ENCODE results near the gene ZNF644. TPM values are rescaled to one million over a fixed set of nuclear protein-coding genes. Genes with fewer than 3 reads are reported as not detected.

The ZNF644 gene
- total and polyA plus RNA-seq, 9 donors, result 21.0 to 68.6 (median 56.6) TPM

DNA sequence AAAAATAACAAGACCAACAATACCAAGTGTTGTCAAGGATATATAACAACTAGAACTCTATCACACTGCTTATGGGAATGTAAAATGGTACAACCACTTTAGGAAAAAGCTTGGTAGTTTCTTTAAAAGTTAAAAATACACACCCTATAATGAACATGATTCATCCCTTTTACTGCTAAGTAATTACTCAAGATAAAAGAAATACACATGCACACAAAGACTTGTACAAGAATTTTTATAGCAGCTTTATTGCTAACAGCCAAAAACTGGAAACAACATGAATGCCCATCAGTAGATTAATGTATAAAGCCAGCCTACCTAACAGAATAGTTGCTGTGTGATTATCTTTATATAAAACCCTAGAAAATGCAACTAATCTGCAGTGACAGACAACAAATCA lies 10.5 kb upstream of the ZNF644 start:
- Histone ChIP-seq H3K4me1 (ENCODE audit: insufficient read depth) (no peaks in the 10 kb centered on the region), H3K36me3 (no peaks in the 10 kb centered on the region), H3K27me3 (no peaks in the 10 kb centered on the region), H3K4me3 (no peak overlapping the region), H3K27ac (no peak overlapping the region), H3K9me3 (no peaks in the 10 kb centered on the region)
- DNase-seq, result no peak
- TF ChIP-seq EP300 (IDR thresholded peaks at IDR 0.05) (no peak), POLR2A (IDR thresholded peaks at IDR 0.05) (no peak)
- TF ChIP-seq, protein P1, sequence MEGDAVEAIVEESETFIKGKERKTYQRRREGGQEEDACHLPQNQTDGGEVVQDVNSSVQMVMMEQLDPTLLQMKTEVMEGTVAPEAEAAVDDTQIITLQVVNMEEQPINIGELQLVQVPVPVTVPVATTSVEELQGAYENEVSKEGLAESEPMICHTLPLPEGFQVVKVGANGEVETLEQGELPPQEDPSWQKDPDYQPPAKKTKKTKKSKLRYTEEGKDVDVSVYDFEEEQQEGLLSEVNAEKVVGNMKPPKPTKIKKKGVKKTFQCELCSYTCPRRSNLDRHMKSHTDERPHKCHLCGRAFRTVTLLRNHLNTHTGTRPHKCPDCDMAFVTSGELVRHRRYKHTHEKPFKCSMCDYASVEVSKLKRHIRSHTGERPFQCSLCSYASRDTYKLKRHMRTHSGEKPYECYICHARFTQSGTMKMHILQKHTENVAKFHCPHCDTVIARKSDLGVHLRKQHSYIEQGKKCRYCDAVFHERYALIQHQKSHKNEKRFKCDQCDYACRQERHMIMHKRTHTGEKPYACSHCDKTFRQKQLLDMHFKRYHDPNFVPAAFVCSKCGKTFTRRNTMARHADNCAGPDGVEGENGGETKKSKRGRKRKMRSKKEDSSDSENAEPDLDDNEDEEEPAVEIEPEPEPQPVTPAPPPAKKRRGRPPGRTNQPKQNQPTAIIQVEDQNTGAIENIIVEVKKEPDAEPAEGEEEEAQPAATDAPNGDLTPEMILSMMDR (IDR thresholded peaks at IDR 0.05), result no peak
- intact Hi-C loops (cut with DNase I), result no loop called here

DNA sequence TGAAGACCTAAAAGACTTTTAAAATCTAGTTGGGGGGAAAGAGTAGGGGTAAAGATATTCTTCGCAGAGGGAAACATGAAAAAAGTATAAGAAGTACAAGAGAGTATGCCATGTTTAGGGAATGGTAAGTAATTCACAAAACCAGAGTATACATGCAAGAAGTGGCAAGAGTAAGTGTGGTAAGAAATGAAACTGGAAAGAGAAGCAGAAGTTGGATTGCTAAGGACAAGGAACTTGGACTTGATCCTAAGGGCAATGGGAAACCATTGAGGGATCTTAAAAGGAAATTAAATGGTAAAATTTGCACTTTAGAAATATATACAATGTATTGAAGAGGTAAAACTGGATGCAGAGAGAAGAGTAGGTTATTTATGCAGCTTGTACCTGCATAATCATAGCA lies 9.2 kb upstream of the ZNF644 start:
- WGBS, 3 donors, result 93 to 99% (median 98%) methylated on average over 1 of the region's 1 CpG
- no peaks in the 10 kb centered on the region for H3K9me3 ChIP-seq
- TF ChIP-seq, protein P1 (IDR thresholded peaks at IDR 0.05), result no peak
- TF ChIP-seq POLR2A (IDR thresholded peaks at IDR 0.05), result no peak
- no peak for TF ChIP-seq EP300 (IDR thresholded peaks at IDR 0.05)
- no peaks in the 10 kb centered on the region for H3K27me3 ChIP-seq
- H3K4me3 ChIP-seq, result no peak overlapping the region
- intact Hi-C loops (cut with DNase I), result no loop called here
- H3K4me1 ChIP-seq (ENCODE audit: insufficient read depth), result no peaks in the 10 kb centered on the region
- no peak for DNase-seq
- H3K27ac ChIP-seq, result no peak overlapping the region
- H3K36me3 ChIP-seq, result no peaks in the 10 kb centered on the region

DNA sequence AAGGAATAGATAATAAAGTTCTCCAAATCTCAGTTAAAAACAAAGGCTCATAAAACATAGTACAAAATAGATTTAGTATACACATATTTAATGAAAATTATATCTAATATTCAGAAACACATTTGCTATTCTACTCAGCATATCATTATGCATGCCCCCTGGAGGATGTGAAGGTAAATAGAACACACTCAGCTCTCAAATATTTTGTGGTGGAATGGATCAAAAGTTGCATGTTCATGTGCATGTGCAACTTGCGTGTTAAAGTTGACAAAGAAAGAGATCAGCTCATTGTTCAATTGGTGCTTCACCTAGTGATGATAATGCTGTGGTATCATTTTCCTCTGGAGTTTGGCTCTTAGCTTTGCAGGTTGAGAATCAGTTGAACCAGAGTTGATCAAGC lies 4.9 kb upstream of the ZNF644 start:
- intact Hi-C loops (cut with DNase I), result no loop called here
- no peak overlapping the region for H3K4me3 ChIP-seq
- TF ChIP-seq, protein P1 (IDR thresholded peaks at IDR 0.05), result no peak
- TF ChIP-seq POLR2A (IDR thresholded peaks at IDR 0.05), result no peak
- no peak for TF ChIP-seq EP300 (IDR thresholded peaks at IDR 0.05)
- H3K27me3 ChIP-seq, result no peaks in the 10 kb centered on the region
- no peaks in the 10 kb centered on the region for H3K9me3 ChIP-seq
- H3K27ac ChIP-seq, result no peak overlapping the region
- 71 to 80% (median 75%) methylated on average over 1 of the region's 1 CpG for WGBS, 3 donors
- DNase-seq, result no peak
- no peaks in the 10 kb centered on the region for H3K36me3 ChIP-seq
- no peaks in the 10 kb centered on the region for H3K4me1 ChIP-seq (ENCODE audit: insufficient read depth)

DNA sequence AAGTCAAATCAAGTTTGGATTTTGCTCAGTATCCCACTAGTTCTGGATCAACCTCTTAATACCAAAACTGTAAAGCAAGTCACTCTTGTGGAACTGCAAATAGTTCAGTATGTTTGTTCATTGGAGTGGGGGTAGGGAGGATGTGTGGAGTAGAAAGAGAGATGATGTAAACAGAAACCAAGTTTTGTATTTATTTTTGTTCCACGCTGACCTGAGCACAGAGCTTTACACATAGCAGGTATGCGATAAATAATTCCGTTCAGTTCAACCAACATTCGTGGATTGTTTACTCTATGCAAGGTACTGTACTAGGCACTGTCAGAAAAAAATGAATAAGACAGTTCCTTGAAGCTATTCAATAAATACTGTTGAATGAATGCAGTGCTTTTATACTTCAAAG lies 4.5 kb upstream of the ZNF644 start:
- Histone ChIP-seq H3K9me3 (no peaks in the 10 kb centered on the region), H3K27me3 (no peaks in the 10 kb centered on the region), H3K36me3 (no peaks in the 10 kb centered on the region), H3K27ac (no peak overlapping the region), H3K4me1 (ENCODE audit: insufficient read depth) (no peaks in the 10 kb centered on the region), H3K4me3 (no peak overlapping the region)
- 85 to 93% (median 86%) methylated on average over 4 of the region's 4 CpGs for WGBS, 3 donors
- DNase-seq, result no peak
- no peak for TF ChIP-seq POLR2A (IDR thresholded peaks at IDR 0.05)
- no peak for TF ChIP-seq EP300 (IDR thresholded peaks at IDR 0.05)
- TF ChIP-seq, protein P1 (IDR thresholded peaks at IDR 0.05), result no peak
- intact Hi-C loops (cut with DNase I), result no loop called here
